Tibial nerve (tissue), 4 donors: ENCODE results near the gene MOSMO. TPM values are rescaled to one million over a fixed set of nuclear protein-coding genes. Genes with fewer than 3 reads are reported as not detected.
"Not testable (repeated sequence)": the region's sequence is repeated elsewhere in the genome, so short reads cannot be mapped to it uniquely, and the experiment has no call there.

Experiments
- DNase-seq, 2 donors: peaks; one replicate each; pipeline ENCODE4 v3.0.0-alpha.2; 2019; ENCODE audit warnings: low spot score in 2 of 2
- H3K27ac ChIP-seq, 4 donors: fragments of 200-600 bp; sonication (generic) in 3 of 4; one replicate each; pipeline ENCODE4 v1.5.1; 2017 to 2019; ENCODE audit warnings: mild to moderate bottlenecking in 1 of 4
- H3K27me3 ChIP-seq, 2 donors: fragments of 200-600 bp; sonication (generic) in 1 of 2; one replicate each; pipeline versions ENCODE4 v1.5.1 to v1.6.0; 2017 to 2019
- H3K36me3 ChIP-seq, 3 donors: fragments of 200-600 bp; sonication (generic); one replicate each; pipeline ENCODE4 v1.5.1; 2018 to 2019
- H3K4me1 ChIP-seq, 4 donors: fragments of 200-600 bp; sonication (generic) in 3 of 4; one replicate each; pipeline ENCODE4 v1.5.1; 2017 to 2019
- H3K4me3 ChIP-seq, 4 donors: fragments of 200-600 bp; sonication (generic) in 3 of 4; one replicate each; pipeline ENCODE4 v1.5.1; 2017 to 2019; ENCODE audit warnings: mild to moderate bottlenecking in 1 of 4, moderate library complexity in 1 of 4
- H3K9me3 ChIP-seq, 4 donors: fragments of 200-600 bp; sonication (generic) in 3 of 4; one replicate each; pipeline ENCODE4 v1.5.1; 2017 to 2019
- EP300 ChIP-seq, 2 donors: sonication (generic); formaldehyde crosslinking; IDR thresholded peaks; one replicate each; pipeline ENCODE4 v1.6.1; 2017; ENCODE audit warnings: antibody characterized with exemption in 2 of 2, mild to moderate bottlenecking in 1 of 2
- POLR2A ChIP-seq, 2 donors: fragments of 450-650 bp; IDR thresholded peaks; one replicate each; pipeline ENCODE4 v1.6.1; 2017; ENCODE audit warnings: antibody characterized with exemption in 2 of 2, mild to moderate bottlenecking in 2 of 2, moderate library complexity in 2 of 2
- WGBS, 2 donors: methylation state at CpG; one replicate each; pipeline ENCODE4 v1.1.5; 2018; 5-methylcytosine and 5-hydroxymethylcytosine counted together
- total RNA-seq, 4 donors: library from RNA; depleted of rRNA; stranded (reverse); fragments of >200 nt; gene quantifications; one replicate each; pipeline ENCODE4 v1.1.0, GENCODE V29; 2016
- TF ChIP-seq, protein P1 (sequence below), 5 experiments: fragments of 200-600 bp in 3 of 5; fragments of 450-650 bp in 2 of 5; sonication (generic) in 3 of 5; IDR thresholded peaks; one replicate each; pipeline ENCODE4 v1.5.1; 2016 to 2019; ENCODE audit warnings: antibody characterized with exemption in 5 of 5, mild to moderate bottlenecking in 3 of 5, moderate library complexity in 2 of 5

Gene MOSMO
- total RNA-seq, 4 donors from 2014 or later, result 19.3 to 33.6 (median 26.0) TPM

DNA sequence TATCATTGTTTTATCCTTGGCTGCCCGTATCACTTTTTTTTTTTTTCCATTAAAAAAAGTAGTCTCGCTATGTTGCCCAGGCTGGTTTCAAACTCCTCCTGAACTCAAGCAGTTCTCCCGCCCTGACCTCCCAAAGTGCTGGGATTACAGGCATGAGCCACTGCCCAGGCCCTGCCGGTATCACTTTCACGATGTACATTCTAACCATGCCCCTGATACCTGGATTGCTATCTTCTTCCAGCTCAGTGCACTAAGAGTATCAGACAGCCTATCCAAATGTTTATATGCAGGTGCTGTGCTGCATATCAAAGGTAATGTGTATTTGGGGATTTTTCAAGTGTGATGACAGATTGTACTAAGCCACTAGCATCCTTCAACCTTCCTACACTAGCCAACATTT, 14.2 kb downstream of the MOSMO start:
- WGBS, 2 donors, result 94 to 96% methylated on average over 5 of the region's 5 CpGs
- TF ChIP-seq EP300 (IDR thresholded peaks at IDR 0.05) (no peak), POLR2A (IDR thresholded peaks at IDR 0.05) (no peak)
- TF ChIP-seq, protein P1, sequence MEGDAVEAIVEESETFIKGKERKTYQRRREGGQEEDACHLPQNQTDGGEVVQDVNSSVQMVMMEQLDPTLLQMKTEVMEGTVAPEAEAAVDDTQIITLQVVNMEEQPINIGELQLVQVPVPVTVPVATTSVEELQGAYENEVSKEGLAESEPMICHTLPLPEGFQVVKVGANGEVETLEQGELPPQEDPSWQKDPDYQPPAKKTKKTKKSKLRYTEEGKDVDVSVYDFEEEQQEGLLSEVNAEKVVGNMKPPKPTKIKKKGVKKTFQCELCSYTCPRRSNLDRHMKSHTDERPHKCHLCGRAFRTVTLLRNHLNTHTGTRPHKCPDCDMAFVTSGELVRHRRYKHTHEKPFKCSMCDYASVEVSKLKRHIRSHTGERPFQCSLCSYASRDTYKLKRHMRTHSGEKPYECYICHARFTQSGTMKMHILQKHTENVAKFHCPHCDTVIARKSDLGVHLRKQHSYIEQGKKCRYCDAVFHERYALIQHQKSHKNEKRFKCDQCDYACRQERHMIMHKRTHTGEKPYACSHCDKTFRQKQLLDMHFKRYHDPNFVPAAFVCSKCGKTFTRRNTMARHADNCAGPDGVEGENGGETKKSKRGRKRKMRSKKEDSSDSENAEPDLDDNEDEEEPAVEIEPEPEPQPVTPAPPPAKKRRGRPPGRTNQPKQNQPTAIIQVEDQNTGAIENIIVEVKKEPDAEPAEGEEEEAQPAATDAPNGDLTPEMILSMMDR (IDR thresholded peaks at IDR 0.05), result no peak
- Histone ChIP-seq H3K27ac (no peak overlapping the region), H3K27me3 (no peaks in the 10 kb centered on the region), H3K36me3 (no peaks in the 10 kb centered on the region), H3K4me3 (no peak overlapping the region), H3K4me1 (peaks cover 0 to 34% (median 11%) of the 10 kb centered on the region in 4 donors), H3K9me3 (no peaks in the 10 kb centered on the region)
- no peak for DNase-seq

DNA sequence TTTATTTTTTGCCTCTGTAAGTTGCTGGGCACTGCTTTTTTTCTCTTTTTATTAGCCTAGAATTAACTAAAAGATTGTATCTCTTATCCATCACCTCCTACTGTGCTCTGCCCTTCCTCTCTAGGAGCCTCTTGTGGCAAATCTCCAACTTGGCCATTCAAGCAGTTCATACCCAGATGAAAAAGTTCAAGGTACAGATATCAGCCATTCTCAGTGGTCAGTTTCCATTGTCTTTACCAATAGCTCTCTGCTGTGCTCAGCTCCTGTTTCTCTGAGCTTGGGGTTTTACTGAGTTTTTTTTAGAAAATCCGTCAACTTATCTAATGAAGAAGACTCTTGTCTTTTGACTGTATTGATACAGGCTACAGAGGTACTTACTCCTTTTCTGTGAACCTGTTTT, 15.6 kb downstream of the MOSMO start:
- no peaks in the 10 kb centered on the region for H3K36me3 ChIP-seq
- H3K27ac ChIP-seq, result no peak overlapping the region
- no peaks in the 10 kb centered on the region for H3K9me3 ChIP-seq
- no peak overlapping the region for H3K4me3 ChIP-seq
- DNase-seq, result no peak
- peaks cover 0 to 42% (median 15%) of the 10 kb centered on the region in 4 donors for H3K4me1 ChIP-seq
- TF ChIP-seq EP300 (IDR thresholded peaks at IDR 0.05), result no peak
- TF ChIP-seq, protein P1 (IDR thresholded peaks at IDR 0.05), result no peak
- no peak for TF ChIP-seq POLR2A (IDR thresholded peaks at IDR 0.05)
- H3K27me3 ChIP-seq, result no peaks in the 10 kb centered on the region
- 54 to 91% methylated on average over 1 of the region's 1 CpG for WGBS, 2 donors

DNA sequence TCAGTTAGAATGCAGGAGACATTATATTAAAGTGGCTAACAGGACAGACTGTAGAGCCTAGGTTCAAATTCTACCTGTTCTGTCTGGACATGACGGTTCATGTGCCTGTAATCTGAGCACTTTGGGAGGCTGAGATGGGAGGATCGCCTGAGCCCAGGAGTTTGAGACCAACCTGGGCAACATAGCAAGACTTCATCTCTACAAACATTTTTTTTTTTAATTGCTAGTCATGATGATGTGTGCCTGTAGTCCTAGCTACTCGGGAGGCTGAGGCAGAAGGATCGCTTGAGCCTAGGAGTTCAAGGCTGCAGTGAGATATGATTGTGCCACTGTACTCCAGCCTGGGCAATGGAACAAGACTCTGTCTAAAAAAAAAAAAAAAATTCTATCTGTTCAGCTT, 16.9 kb downstream of the MOSMO start:
- WGBS, 2 donors, result 89 to 95% methylated on average over 4 of the region's 4 CpGs
- H3K27ac ChIP-seq, H3K4me3 ChIP-seq, H3K9me3 ChIP-seq, H3K27me3 ChIP-seq, DNase-seq, H3K36me3 ChIP-seq: not testable (repeated sequence)
- peaks cover 0 to 47% (median 17%) of the 10 kb centered on the region in 4 donors for H3K4me1 ChIP-seq

DNA sequence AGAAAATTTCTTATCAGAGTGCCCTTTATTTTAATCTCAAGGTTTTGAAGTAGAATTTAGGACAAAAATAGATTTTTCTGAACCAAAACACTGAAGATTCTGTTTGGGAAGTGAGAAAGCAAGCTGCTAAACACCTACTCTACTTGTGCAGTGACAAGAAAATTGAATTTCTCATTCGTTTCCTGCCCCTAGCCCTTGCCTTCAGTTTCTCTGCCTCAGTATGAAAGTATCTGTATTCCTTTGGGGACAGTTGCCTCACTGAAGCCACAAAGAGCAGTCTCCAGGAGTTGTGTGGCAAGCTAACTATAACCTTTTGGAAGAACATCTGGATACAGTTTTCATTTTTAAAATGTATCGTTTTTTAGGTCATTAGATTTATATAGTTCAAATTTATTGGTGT, 19.7 kb downstream of the MOSMO start:
- 43 to 48% methylated on average over 2 of the region's 2 CpGs for WGBS, 2 donors
- Histone ChIP-seq H3K9me3 (no peaks in the 10 kb centered on the region), H3K27me3 (no peaks in the 10 kb centered on the region), H3K4me1 (peaks cover 0 to 52% (median 18%) of the 10 kb centered on the region in 4 donors), H3K27ac (peak overlapping the region in 1 of 4 donors; percentile 28), H3K36me3 (peaks cover 0 to 16% (median 0%) of the 10 kb centered on the region in 3 donors), H3K4me3 (no peak overlapping the region)
- no peak for TF ChIP-seq EP300 (IDR thresholded peaks at IDR 0.05)
- TF ChIP-seq, protein P1 (IDR thresholded peaks at IDR 0.05), result no peak
- no peak for TF ChIP-seq POLR2A (IDR thresholded peaks at IDR 0.05)
- no peak for DNase-seq

DNA sequence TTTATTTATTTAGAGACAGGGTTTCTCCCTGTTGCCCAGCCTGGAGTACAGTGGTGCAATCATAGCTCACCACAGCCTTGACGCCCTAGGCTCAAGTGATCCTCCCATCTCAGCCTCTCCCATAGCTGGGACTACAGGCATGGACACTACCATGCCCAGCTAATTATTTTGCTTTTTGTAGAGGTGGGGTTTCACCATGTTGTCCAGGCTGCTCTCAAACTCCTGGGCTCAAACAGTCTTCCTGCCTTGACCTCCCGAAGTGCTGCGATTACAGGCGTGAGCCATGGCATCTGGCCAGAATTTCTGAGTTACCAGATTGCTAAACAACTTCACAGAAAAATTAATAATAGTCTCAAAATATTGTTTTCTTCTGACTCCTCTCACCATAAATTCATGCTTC, 21.7 kb downstream of the MOSMO start:
- H3K27me3 ChIP-seq, result no peaks in the 10 kb centered on the region
- TF ChIP-seq EP300 (IDR thresholded peaks at IDR 0.05) (no peak), POLR2A (IDR thresholded peaks at IDR 0.05) (no peak)
- TF ChIP-seq, protein P1 (IDR thresholded peaks at IDR 0.05), result no peak
- H3K4me3 ChIP-seq, result no peak overlapping the region
- no peak for DNase-seq
- no peak overlapping the region for H3K27ac ChIP-seq
- H3K36me3 ChIP-seq, result peaks cover 0 to 16% (median 0%) of the 10 kb centered on the region in 3 donors
- peaks cover 0 to 47% (median 18%) of the 10 kb centered on the region in 4 donors for H3K4me1 ChIP-seq
- no peaks in the 10 kb centered on the region for H3K9me3 ChIP-seq
- 80 to 81% methylated on average over 4 of the region's 4 CpGs for WGBS, 2 donors
